Fibroblast of skin of right biceps (primary cell): ENCODE results near the gene PPM1J.
"Not testable (repeated sequence)": the region's sequence is repeated elsewhere in the genome, so short reads cannot be mapped to it uniquely, and the experiment has no call there.

Experiments used
- DNase-seq: peaks from one replicate; pipeline ENCODE4 v3.0.0-alpha.2; 2013

PPM1J gene

DNA sequence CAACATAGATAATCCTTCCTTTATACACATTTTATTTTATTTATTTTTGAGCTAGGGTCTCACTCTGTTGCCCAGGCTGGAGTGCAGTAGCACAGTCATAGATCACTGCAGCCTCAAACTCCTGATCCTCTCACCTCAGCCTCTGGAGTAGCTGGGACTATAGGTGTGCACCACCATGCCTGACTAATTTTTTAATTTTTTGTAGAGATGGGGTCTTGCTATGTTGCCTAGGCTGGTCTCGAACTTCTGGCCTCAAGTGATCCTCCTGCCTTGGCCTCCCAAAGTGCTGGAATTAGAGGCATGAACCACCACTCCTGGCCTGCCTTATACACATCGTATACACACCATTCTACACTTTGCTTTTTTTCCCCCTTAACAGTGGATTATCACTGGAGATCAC lies 6.2 kb upstream of the PPM1J start:
- DNase-seq: not testable (repeated sequence)

DNA sequence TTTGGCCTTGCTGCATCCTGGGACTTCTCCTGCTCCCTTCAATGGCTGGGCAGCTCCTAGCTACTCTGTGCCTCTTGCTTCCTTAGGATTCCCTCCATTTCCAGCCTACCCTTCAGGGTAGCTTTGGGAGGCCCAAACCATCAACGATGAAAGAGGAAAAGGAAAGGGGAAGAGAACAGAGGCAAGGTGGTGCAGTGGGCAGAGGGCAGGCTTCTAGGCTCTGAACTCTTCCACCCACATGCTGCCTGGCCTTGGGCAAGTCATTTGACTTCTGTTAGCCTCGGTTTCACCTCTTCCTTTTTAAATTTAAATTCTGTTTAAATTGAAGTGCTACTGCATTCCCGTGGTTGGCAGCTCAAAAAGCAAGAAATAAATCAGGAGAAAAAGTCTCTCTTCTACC lies 5.7 kb upstream of the PPM1J start:
- DNase-seq: no peak

DNA sequence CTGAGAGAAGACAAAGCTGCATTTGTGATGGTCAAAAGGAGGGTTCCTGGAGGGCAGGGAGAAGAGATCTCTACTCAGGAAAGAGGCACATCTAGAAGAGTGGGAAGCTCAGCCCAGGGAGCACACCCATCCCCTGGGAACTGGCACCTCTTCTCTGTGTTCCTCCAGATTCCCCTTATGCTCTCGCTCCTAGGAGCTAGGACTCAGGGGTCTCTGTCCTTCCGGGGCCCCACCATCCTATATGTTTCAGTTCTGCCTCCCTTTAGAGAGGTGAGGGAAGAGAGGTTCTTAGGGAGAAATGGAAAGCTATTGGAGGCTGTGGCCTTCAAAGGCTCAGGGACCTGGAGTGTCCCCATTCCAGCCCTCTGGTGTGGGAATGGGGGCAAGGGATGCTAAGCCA lies 4.6 kb upstream of the PPM1J start:
- no peak for DNase-seq

DNA sequence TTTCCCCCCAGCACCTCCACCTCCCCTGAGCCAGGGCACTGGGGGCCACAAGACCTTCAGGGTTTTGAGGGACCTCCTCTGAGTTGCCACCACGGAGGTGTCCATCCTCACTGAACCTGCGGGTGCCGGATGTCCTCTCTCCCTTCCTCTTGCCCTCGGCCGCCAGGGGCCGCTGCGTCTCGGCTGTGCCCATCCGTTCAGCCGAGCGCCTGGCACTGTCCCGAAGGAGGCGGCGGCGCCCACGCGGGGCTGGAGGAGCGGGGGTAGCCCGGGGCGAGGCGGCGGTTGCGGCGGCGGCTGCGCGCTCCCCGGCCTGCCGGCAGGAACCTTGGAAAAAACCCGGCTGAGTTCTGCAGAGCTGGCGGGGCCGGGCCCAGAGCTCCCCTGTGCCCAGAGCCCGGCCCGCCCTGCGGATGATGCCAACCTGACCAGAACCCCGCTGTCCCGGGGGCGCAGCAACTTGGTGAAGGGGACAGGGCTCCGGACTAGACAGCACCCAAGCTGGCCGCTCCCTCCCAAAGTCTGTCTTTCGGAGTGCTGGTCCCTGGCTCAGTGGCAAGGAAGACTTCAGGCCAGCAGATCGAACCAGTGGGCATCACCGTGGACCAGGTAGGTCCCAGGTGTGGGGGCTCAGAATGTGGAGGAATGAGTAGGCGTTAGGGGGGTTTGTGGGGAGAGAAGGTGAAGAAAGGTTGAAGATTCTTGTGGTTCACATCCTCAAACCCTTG lies 3.7 kb upstream of the PPM1J start:
- DNase-seq: peak; percentile 61

DNA sequence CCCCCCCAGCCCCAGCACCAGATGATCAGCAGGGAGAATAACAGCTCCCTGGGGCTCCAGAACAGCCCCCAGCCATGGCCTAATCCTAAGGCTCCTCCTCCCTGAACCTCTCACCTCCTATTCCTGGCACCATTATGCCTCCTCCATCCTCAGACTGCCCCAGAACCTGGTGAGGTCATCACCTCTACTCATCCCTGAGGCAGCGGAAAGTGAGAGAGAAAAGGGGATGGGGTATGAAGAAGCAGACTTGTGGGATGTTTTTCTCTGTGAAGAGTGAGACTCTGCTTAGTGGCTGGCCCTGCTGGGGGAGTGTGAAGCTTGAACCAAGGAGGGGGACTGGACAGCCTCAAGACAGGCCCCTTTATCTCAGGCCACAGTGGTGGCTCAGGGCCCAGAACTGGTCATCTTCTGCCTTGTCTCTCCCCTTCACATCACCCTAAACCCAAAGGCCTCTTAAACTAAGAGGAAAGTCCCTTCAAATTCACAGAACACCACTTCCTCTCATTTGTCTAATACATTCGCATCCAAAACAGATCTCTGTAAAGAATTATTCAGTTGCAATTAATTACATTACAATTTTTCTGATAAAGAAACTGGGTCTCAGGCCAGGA lies 2.2 kb upstream of the PPM1J start:
- no peak for DNase-seq

DNA sequence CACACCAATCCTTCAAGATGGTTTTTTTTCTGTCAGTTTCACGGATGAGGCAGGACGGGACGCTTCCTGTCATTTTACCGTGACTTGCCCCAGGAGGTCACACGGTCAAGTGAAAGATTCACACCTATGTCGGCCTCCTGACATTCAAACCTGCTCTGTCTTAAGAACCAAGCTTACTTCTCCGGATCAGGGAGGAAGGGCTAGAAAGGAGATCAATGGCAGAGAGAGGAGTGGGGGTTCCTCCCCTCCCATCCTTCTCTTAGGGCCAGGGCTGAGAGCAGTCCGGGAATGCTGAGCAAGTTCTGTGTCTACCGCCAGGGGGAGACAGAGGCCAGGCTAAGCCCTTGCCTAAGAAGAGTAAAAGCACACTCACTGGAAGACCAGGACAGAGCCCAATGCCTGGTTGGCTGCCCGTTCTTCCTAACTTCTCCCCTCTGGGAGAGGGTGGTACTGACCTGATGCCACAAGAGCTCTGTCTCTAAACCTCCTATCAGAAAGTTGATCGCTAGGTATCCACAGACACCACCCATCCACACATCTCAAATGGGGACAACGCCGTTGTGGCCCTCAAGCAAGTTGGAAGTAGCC lies 1.1 kb upstream of the PPM1J start:
- peak; percentile 85 for DNase-seq

DNA sequence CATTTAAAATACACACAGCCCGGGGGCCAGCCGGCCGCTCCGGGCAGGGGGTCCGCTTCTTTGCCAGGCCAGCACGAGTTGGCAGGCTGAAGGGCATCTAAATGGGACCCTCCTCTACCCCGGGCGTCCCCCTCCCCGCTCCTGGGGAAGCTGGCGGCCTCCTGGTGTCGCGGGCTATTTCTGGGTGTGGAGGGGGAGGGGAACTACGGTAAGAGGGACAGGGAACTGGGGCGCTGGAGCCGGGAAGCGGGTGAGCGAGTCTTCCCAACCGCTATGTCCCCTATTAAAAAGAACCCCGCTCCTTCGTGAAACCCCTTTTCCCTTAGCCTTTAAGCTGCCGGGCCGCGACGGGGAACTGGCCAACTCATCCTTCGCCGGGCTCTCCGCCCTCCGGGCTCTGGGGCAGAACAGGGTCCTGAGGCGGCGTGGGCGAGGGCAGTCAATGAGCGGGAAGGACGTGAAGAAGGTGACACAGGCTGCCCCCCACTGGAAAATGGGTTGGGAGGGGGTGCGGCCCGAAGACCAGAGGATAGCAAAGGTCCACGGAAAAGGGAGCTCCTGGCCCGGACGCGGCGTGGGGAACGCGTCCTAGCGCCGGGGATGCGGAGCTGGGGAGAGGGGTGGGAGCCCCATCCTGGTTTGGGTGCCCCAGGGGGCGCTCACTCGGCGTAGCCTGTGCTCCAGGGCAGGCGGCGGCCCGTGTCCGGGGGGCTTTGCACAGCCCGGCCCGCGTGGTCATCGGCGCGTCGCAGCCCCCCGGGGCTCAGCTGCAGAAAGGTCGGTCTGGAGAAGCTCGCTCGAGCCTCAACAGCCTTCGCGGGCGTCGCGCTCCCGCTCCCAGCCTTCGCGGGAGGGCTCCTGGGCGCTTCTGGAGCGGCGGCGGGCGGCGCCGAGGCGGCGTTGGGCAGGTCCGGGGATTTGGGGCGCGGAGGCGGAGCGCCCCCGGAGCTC lies 544 bp downstream of the PPM1J start:
- DNase-seq: no peak

DNA sequence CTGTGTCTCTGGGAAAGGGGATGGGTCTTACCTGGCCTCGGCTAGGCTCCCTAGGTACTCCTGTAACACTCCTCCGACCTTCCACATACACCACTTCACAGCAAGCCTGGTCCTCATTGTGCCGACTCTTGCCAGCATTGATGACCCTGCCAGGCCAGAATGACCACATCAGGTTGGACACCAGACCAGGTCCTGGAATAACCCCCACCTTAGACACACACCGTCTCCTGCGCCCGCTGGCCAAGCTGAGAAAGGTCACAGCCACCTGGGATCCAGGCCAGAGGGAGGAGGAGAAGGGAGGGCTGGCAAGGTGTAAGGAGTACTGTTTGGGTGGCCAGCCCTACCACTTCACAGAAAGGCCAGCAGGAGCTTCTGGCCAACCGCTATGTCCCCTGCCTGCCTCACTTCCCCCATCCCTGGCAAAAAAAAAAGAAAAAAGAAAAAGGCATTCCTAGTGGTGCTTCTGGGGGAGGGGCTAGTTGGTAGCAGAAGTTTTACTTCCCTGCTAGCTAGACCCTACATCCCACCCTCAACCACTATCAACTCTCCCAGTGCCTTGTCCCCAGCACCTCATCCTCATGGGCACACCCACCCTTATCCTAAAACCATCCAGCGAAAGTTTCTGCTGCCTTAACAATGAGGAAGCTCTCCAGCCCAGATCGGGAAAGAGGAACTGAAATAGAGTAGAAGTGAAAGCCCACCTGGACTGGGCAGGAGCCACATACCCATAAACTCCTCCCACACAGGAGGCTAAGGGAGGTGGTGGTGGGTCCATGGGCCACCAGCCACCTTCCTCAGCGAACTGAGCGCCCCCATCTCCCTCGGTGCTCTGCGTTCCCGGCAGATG lies 1.4 kb downstream of the PPM1J start:
- DNase-seq: no peak

DNA sequence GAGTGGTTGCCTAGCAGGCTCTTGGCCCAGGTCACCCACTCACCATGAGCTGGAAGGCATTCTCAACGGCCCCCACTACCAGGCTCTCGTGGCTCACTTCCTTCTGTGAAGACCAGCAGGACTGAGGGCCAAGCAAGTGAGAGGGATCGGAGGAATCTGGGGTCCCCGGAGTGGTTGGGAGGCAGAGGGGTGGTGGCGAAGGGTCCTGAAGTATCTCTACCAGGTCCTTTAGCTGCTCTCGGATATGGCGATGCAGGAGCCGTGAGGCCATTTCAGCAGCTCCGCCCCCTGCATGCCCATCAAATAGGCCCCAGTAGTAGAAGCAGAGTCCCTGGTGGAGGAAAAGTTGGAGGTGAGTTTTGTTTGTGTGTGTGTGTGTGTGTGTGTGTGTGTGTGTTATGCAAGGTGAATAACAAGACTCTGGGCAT lies 2.4 kb downstream of the PPM1J start:
- no peak for DNase-seq

DNA sequence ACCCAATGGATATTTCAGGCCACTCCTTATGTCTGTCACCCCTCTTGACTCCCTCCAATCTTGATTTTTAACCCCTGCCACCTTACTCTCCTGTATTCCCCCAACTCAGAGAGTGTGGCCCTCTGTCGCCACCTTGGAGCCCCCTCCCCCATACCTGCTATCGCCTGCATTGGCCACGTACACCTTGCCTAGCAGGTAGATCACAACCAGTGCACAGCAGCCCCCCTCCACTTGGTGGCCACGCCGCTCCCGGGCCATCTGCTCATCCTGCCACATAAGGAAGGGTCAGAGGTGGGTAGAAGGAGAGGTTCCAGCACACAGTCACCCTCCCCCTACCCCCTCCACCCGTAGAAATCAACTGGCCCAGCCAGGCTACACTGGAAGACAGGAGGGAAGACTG lies 2.9 kb downstream of the PPM1J start:
- DNase-seq: no peak

DNA sequence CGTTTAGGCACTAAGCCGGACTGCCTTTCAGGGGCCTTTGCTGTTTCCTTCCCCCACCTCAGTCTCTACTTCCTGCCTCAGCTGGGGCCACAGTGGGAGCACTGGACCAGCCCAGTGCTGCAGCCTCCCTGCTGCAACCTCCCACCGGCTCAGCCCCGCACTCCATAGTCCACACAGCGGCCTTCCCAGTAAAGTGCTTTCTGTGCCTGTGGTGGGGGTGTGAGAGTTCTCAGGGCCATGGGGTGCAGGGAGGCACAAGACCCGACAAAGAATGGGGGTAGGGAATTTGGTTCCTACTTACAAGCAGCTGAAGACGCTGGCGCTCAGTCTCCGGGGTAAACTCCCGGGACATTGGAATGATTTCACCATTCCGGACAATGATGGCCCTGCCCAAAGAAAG lies 3.5 kb downstream of the PPM1J start:
- no peak for DNase-seq

DNA sequence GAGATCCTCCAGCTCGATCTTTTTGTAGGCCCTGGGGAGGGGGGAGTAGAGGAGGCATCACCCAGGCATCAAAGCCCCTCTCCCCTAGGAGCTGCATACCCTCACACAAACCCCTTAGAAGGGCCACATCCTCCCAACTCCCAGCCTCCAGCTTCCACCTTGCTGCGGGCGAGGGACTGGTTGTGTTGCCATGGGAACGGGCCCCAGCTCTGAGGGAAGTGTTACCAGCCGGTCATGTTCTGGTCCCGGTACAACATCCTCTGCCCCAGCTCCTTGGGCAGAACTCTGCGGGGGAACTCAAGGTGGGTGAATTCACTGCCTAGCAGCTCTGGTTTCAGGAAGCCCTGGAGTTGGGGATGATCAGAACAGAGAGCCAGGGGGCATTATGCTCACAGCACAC lies 4.1 kb downstream of the PPM1J start:
- no peak for DNase-seq

DNA sequence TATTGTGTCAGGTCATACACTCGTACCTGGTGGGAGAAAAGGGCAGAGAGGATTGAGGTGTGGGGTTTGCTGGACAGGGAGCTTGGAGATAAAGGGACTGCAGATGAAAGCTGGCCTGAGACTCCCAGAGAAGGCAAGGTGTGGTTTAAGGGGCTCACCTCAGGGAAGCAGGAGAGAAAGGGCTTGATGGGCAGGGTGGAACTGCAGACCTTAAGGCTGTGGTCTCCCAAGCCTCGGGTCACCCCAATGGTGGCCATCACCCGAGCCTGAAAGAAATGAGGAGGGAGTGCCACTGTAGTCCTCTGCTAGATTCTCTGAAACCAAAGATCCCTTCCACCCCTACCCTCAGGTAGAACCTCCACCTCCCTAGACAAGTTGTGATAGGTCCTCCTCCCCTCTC lies 4.5 kb downstream of the PPM1J start:
- DNase-seq: no peak

DNA sequence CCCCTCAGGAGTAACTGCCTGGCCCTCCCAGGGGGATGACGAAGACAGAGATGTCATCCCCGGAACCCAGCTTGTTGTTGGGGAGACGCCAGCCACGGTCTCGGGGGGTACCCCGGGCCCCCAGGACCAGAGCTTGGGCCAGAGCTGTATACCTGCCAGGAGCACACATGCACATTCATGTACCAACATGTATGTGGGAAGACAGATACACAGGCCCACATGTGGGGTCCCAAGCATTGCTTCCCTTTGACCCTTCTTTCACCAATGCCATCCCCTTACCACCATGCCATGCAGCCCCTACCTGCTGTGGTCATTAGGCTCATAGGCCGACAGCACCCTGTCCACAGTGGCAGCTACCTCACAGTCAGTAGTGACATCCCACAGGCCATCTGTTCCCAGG lies 5.0 kb downstream of the PPM1J start:
- DNase-seq: no peak

DNA sequence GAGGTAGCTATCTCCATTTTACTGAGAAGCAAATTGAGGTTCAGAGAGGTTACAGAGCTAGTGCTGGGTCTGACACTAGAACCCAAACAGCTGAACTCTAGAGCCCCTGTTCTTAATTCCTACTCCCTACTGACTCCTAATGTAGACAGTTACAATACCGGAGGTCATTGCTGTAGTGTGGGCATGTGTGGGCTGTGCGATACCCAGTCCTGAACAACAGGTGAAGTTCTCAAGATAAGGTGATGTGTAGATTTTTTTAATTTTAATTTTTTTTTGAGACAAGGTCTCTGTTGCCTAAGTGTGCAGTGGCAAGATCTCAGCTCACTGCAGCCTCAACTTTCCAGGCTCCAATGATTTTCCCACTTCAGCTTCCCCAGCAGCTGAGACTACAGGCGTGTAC lies 6.6 kb downstream of the PPM1J start:
- no peak for DNase-seq

DNA sequence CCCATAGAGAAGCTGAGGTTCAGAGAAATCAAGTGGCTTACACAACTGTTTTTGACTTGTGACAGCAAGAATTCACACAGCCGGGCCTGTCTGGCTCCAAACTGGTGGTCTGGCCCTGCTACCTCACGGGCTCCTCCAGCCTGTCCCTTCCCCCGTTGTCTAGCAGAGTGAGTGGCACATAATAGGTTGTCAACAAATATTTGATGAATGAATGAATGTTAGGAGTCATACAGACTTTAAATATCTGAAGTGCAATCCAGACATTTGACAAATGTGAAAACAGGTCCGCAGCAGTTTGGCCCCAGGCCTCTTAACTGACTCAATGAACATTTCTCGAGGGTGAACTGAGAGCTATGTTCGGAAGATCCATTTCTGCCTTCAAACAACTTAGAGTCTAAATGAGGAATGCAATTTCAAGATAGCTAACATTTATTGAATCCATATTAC lies 7.1 kb downstream of the PPM1J start:
- no peak for DNase-seq

DNA sequence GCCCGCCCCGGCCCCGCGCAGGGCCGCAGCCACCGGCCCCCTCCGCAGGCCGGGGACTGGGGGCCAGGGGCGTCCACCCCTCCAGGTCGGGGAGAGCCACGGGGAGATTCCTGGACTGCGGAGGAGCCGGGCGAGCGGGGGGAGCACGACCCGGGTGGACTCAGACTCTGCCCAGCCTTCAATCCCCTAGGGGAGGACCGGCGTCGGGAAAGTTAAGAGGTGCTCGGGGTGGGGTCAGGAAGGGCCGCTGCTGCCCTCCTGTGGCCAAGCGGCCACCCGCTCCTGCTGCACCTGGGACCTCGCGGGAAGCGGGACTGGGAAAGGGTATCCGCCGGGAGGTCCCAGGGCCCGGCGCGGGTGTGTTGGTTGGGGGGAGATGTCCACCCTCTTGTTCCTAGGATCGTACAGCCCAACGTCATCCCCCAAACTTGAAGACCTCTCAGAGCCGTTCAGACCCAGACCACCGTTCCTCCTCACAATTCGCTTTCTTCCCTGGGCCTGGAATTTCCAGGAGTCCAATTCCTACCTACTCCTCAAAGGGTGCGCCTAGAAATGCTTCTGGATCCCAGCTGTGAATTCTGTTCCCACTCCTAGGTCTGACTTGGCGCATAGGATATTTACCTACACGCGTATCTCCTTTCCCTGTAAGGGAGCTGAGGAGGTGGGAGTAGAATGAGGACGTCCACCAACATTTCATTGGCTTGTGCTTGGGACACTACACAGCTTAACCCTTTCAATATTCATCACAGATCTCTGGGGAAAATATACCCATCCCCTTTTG lies 7.7 kb downstream of the PPM1J start:
- peak; percentile 89 for DNase-seq

DNA sequence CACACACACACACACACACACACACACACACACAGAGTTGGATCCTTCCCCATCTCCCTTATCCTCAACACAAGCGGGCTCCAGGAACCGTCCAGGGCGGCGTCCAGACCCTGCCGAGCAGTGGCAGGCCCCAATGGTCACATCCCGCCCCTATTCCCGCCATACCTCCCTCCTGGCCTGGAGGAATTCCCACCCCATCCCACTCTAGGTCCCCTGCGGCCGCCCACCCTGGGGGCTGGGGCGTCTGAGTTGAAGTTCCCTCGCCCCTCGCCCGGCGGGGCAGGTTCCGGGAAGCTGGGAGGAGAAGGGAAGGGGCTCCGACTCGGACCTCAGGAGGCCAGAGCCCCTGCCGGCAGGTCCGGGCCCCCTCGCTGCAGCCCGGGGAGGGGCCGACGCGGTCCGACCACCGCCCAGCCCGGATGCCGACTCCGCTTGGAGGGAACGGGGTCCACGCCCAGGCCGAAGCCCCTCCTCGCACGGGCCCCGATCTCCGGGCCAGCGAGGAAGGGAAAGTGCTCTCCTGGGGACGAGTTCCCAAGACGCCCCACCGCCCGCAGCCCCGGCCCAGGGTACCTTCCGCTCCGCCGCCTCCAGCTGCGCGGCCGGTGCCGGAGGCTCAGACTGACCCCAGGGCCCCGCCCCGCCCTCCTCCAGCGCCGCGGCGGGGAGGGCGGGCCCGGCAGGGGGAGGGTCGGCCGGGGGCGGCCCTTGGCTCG lies 8.5 kb downstream of the PPM1J start, which contains the start of gene RHOC:
Gene RHOC (minus strand): TSS at position 623 of the 716 bp plus-strand sequence. CDS start 3,328 bp downstream, outside the sequence.
- peak; percentile 76 for DNase-seq

DNA sequence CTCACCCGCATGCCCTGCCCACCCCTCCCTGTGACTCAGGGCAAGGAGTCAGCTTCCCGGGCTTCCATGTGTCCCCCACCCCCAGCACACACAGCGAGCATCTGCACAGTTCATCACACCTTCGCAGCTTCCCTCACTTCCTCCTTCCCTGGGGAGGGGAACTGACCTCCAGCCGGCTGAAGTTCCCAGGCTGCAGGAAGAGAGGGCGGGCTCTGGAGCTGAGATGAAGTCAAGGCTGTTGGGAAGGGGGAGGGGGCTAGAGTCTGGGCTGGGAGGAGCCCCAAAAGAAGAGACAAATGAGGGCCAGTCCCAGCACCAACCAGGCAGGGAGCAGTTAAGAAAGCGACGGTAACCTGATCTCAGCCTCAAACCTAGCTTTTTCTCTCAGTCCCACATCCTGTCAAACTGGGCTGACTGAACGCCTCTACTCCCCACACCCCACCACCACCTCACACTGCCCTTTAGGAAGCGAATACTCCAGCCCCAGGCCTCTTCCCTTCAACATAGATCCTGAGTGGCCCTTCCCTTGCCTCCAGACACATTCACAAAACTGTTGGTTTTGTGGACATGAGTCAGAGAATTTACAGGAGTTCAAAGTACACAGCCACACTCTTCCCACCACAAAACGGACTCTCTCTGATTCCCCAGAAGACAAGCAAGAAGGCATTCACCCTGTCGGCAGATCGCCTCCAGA lies 10.1 kb downstream of the PPM1J start:
- DNase-seq: peak; percentile 99

DNA sequence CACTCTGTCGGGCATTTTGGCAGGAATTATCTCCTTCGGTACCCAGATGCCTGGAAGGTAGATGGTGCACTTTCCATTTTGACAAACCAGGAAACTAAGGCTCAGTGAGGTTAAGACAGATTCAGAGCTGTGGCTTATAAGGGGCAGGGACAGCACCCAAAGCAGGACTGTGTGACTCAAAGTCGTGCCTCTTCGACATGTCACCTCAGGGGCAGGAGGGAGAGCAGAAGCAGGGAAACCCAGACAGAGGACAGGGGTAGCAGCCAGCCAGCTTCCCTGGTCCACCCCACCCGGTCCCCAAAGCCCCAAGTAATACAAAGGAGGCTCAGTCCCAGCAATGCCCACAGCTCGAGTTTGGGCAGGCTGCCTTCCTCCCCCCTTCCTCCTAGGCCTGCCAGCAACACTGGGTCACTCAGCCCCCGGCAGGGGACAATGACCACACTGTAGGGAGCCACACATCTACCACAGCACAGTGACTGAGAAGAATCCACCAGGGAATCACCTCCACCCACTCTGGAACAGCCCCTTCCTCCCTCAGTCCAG lies 10.7 kb downstream of the PPM1J start:
- DNase-seq: no peak
